A673 (cell line): Measurements from ENCODE around the gene INTS4.
"Not testable (repeated sequence)": the region's sequence is repeated elsewhere in the genome, so short reads cannot be mapped to it uniquely, and the experiment has no call there.

Experiments used
- EZH2 ChIP-seq: fragments of 200-600 bp; sonication (generic); IDR thresholded peaks from 2 replicates; pipeline ENCODE4 v1.6.1; 2017; ENCODE audit warnings: borderline replicate concordance, low read depth, mild to moderate bottlenecking, mixed read lengths, antibody characterized with exemption, low read length; ENCODE audit not compliant: poor library complexity, severe bottlenecking
- TF ChIP-seq, protein P1 (sequence below): fragments of 300-800, 200-600 bp; sonication (generic); conservative IDR thresholded peaks from 2 replicates; pipeline ENCODE4 v1.5.1; 2017; ENCODE audit warnings: low read depth, mild to moderate bottlenecking, antibody characterized with exemption, low read length, moderate library complexity, mixed read lengths

DNA sequence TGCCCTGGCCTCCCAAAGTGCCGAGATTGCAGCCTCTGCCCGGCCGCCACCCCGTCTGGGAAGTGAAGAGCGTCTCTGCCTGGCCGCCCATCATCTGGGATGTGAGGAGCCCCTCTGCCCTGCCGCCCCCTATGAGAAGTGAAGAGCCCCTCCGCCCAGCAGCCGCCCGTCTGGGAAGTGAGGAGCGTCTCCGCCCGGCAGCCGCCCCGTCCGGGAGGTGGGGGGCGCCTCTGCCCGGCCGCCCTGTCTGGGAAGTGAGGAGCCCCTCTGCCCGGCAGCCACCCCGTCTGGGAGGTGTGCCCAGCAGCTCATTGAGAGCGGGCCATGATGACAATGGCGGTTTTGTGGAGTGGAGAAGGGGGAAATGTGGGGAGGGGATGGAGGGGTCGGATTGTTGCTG, 60.9 kb downstream of the INTS4 start:
- TF ChIP-seq, protein P1, sequence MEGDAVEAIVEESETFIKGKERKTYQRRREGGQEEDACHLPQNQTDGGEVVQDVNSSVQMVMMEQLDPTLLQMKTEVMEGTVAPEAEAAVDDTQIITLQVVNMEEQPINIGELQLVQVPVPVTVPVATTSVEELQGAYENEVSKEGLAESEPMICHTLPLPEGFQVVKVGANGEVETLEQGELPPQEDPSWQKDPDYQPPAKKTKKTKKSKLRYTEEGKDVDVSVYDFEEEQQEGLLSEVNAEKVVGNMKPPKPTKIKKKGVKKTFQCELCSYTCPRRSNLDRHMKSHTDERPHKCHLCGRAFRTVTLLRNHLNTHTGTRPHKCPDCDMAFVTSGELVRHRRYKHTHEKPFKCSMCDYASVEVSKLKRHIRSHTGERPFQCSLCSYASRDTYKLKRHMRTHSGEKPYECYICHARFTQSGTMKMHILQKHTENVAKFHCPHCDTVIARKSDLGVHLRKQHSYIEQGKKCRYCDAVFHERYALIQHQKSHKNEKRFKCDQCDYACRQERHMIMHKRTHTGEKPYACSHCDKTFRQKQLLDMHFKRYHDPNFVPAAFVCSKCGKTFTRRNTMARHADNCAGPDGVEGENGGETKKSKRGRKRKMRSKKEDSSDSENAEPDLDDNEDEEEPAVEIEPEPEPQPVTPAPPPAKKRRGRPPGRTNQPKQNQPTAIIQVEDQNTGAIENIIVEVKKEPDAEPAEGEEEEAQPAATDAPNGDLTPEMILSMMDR, result not testable (repeated sequence)
- TF ChIP-seq EZH2, result not testable (repeated sequence)
